DOHH2 (cell line): ENCODE measurements around the gene IRF2.
A peak's percentile ranks its signal among the peaks of the same experiment; 100 is the strongest.

Source experiments
- H3F3A ChIP-seq: fragments of 200-600 bp; sonication (generic), shearing (Covaris generic); 2 replicates; pipeline ENCODE4 v1.6.0; 2016; ENCODE audit warnings: antibody characterized with exemption, mild to moderate bottlenecking; ENCODE audit not compliant: control insufficient read depth, insufficient read depth
- H3K27ac ChIP-seq: fragments of 200-600 bp; sonication (generic); 2 replicates; pipeline ENCODE4 v1.5.1; 2014; ENCODE audit warnings: low read depth, mild to moderate bottlenecking, low read length, moderate library complexity
- H3K27me3 ChIP-seq: fragments of 200-600 bp; sonication (generic); 2 replicates; pipeline ENCODE4 v1.6.1; 2014; ENCODE audit warnings: mild to moderate bottlenecking, low read length, mixed read lengths; ENCODE audit not compliant: control insufficient read depth
- H3K36me3 ChIP-seq: fragments of 200-600 bp; sonication (generic); 2 replicates; pipeline ENCODE4 v1.6.1; 2014; ENCODE audit warnings: mild to moderate bottlenecking, low read length, moderate library complexity, mixed read lengths; ENCODE audit not compliant: control insufficient read depth
- H3K4me1 ChIP-seq: fragments of 200-600 bp; sonication (generic); 2 replicates; pipeline ENCODE4 v1.6.1; 2014; ENCODE audit warnings: mild to moderate bottlenecking, low read length, mixed read lengths; ENCODE audit not compliant: control insufficient read depth
- H3K4me2 ChIP-seq: fragments of 200-600 bp; sonication (generic); 2 replicates; pipeline ENCODE4 v1.6.0; 2014; ENCODE audit warnings: mild to moderate bottlenecking, low read length, moderate library complexity
- H3K4me3 ChIP-seq: fragments of 200-600 bp; sonication (generic); 2 replicates; pipeline ENCODE4 v1.5.1; 2014; ENCODE audit warnings: mild to moderate bottlenecking, low read length, mixed read lengths
- H3K79me2 ChIP-seq: fragments of 200-600 bp; sonication (generic); 2 replicates; pipeline ENCODE4 v1.6.1; 2014; ENCODE audit warnings: mild to moderate bottlenecking, low read length, mixed read lengths; ENCODE audit not compliant: control insufficient read depth
- H3K9me2 ChIP-seq: fragments of 200-600 bp; sonication (generic); replicated peaks from 2 replicates; pipeline ENCODE4 v1.6.1; 2014; ENCODE audit warnings: mild to moderate bottlenecking, low read length, mixed read lengths; ENCODE audit not compliant: control insufficient read depth
- H3K9me3 ChIP-seq: fragments of 200-600 bp; sonication (generic); 2 replicates; pipeline ENCODE4 v1.6.1; 2014; ENCODE audit warnings: antibody characterized with exemption, low read length, mixed read lengths; ENCODE audit not compliant: control insufficient read depth, insufficient read depth
- H4K20me1 ChIP-seq: fragments of 200-600 bp; sonication (generic); 2 replicates; pipeline ENCODE4 v1.6.0; 2014; ENCODE audit warnings: low read depth, mild to moderate bottlenecking, antibody characterized with exemption, low read length, moderate library complexity; ENCODE audit not compliant: control insufficient read depth, insufficient read depth
- EZH2phosphoT487 ChIP-seq: fragments of 200-600 bp; sonication (generic); IDR thresholded peaks from 2 replicates; pipeline ENCODE4 v1.6.1; 2017; ENCODE audit warnings: borderline replicate concordance, mild to moderate bottlenecking, antibody characterized with exemption, low read length, moderate library complexity, mixed read lengths
- TF ChIP-seq, protein P1 (sequence below): fragments of 200-600 bp; sonication (generic); IDR thresholded peaks from one replicate; pipeline ENCODE4 v1.5.1; 2014; ENCODE audit warnings: antibody characterized with exemption, mild to moderate bottlenecking, low read depth, low read length; ENCODE audit not compliant: poor library complexity, severe bottlenecking

IRF2 gene

DNA sequence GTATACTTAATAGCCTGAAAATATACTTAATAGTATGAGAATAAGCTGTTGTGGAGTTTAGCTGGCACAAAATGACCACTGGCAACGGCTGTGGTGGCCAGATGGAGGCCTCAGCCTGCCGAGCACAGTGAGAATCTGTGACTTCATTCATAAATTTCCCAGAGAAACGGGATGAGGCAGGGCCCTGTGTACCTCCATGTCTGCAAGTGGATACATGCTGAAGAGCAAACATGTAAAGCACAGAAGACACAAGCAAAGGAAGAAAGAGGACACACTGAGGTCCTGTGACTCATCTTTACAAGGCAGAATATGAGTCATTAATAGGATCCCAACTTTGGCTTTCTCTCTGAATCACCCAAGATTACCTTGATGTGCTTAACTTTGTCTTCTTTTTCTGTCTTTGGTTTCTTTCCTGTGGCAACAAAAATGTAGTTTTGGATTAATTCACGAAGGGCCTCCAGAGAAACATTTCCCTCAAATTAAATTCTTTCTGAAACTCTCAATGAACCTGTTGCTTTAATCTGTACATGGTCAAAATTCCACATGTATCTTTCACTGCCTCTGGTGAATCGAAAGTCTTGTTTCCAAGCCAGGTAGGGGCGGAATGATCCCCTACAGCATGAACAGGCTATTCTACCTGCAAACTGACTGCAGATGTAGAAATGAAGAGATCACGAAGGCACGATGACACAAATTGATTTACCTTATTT lies 56.4 kb downstream of the IRF2 start:
- no peaks in the 10 kb centered on the region for H4K20me1 ChIP-seq
- H3K4me2 ChIP-seq: no peak overlapping the region; the same call in 1 of the 2 replicates
- H3K36me3 ChIP-seq: peaks cover 25% of the 10 kb centered on the region
- no peaks in the 10 kb centered on the region for H3K27me3 ChIP-seq
- no peak overlapping the region for H3K4me3 ChIP-seq
- H3K4me1 ChIP-seq: peaks cover 27% of the 10 kb centered on the region
- TF ChIP-seq, protein P1, sequence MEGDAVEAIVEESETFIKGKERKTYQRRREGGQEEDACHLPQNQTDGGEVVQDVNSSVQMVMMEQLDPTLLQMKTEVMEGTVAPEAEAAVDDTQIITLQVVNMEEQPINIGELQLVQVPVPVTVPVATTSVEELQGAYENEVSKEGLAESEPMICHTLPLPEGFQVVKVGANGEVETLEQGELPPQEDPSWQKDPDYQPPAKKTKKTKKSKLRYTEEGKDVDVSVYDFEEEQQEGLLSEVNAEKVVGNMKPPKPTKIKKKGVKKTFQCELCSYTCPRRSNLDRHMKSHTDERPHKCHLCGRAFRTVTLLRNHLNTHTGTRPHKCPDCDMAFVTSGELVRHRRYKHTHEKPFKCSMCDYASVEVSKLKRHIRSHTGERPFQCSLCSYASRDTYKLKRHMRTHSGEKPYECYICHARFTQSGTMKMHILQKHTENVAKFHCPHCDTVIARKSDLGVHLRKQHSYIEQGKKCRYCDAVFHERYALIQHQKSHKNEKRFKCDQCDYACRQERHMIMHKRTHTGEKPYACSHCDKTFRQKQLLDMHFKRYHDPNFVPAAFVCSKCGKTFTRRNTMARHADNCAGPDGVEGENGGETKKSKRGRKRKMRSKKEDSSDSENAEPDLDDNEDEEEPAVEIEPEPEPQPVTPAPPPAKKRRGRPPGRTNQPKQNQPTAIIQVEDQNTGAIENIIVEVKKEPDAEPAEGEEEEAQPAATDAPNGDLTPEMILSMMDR: no peak
- TF ChIP-seq EZH2phosphoT487: no peak
- H3K9me2 ChIP-seq: no peaks in the 10 kb centered on the region
- peaks cover 3% of the 10 kb centered on the region; the same call in 1 of the 2 replicates for H3K9me3 ChIP-seq
- H3K27ac ChIP-seq: no peak overlapping the region
- no peaks in the 10 kb centered on the region for H3K79me2 ChIP-seq
- H3F3A ChIP-seq: 0 out of 2 replicates have a peak, but pooled peaks cover 2% of the 10 kb centered on the region

DNA sequence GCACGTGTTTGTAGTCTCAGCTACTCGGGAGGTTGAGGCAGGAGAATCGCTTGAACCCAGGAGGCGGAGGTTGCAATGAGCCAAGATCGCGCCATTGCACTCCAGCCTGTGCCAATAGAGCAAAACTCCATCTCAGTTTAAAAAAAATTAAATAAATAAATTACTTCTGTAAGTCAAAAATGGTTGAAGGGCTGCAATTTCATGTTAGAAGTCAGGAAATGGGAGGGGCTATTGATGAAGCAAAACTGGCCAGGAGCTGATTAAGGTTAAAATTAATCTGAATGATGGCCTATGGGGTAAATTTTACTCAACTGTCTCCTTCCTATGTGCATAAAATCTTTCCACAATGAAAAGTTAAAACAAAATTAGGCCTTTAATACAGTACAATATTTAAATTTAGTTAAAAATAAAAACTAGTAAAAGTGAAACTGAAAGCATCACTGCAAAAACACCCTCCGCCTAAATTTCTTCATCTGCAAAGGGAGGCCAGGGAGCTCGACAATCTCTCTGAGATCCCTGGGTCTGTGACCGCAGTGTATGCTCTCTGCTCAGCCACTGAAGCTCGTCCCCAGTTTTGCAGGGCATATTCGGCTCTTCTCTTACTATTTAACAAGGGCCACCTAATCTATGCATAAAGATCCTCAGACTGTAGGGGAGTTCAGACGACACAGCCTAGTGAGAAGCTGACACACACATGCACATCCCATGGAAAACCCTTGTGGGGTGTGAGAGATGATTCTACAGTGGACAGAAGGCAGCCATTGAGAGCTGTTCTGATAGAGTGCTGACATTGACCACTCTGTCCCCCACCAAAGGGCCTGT lies 57.2 kb downstream of the IRF2 start:
- peak overlapping the region; percentile 67 for H3K4me2 ChIP-seq
- no peaks in the 10 kb centered on the region for H3K79me2 ChIP-seq
- TF ChIP-seq, protein P1: no peak
- TF ChIP-seq EZH2phosphoT487: no peak
- H3K27ac ChIP-seq: no peak overlapping the region
- H3K27me3 ChIP-seq: no peaks in the 10 kb centered on the region
- no peaks in the 10 kb centered on the region for H4K20me1 ChIP-seq
- H3K4me3 ChIP-seq: peak overlapping the region; percentile 43; the same call in 1 of the 2 replicates
- no peaks in the 10 kb centered on the region for H3K9me3 ChIP-seq
- peaks cover 27% of the 10 kb centered on the region for H3K4me1 ChIP-seq
- no peaks in the 10 kb centered on the region for H3K9me2 ChIP-seq
- 0 out of 2 replicates have a peak, but pooled peaks cover 2% of the 10 kb centered on the region for H3F3A ChIP-seq
- peaks cover 24% of the 10 kb centered on the region for H3K36me3 ChIP-seq

DNA sequence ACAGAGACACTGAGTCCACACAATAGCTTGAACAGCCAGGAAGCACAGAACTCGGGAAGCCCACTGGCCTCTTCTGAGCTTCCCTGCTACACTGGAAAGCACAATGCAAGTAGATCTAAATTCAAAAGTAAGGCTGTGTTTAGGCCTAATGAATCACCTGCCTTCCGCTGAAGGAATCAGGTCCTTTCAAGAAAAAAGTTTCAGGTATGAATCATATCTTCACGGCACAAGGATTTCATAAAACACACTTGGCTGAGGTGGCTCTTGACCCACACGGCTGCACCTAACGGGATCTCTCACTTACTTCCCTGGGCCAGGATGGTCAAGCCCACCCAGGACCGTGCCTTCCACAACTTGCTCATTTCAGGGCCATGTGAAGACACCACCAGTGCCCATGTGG lies 59.3 kb downstream of the IRF2 start:
- no peak overlapping the region for H3K27ac ChIP-seq
- no peaks in the 10 kb centered on the region for H3K27me3 ChIP-seq

More for the DNA sequence above, 59.3 kb downstream of the IRF2 start:
- no peak overlapping the region for H3K4me3 ChIP-seq
- no peaks in the 10 kb centered on the region for H3K9me3 ChIP-seq
- H3K4me1 ChIP-seq: peaks cover 22% of the 10 kb centered on the region
- no peaks in the 10 kb centered on the region for H3K9me2 ChIP-seq
- H4K20me1 ChIP-seq: no peaks in the 10 kb centered on the region
- peaks cover 24% of the 10 kb centered on the region for H3K36me3 ChIP-seq
- H3K79me2 ChIP-seq: no peaks in the 10 kb centered on the region
- H3F3A ChIP-seq: peaks cover 6% of the 10 kb centered on the region; the same call in 1 of the 2 replicates
- TF ChIP-seq, protein P1: no peak
- no peak for TF ChIP-seq EZH2phosphoT487
- H3K4me2 ChIP-seq: no peak overlapping the region
